Sigmoid colon (tissue), 3 donors: ENCODE measurements around the gene POC1B.

Experiments
- POLR2A ChIP-seq, 2 donors: fragments of 450-650 bp; IDR thresholded peaks; one replicate each; pipeline ENCODE4 v1.6.1; 2016; ENCODE audit warnings: antibody characterized with exemption in 2 of 2, mild to moderate bottlenecking in 2 of 2, moderate library complexity in 2 of 2
- TF ChIP-seq, protein P1 (sequence below), 4 experiments: fragments of 450-650 bp in 3 of 4; fragments of 200-600 bp in 1 of 4; IDR thresholded peaks; one replicate each; pipeline ENCODE4 v1.5.1; 2016 to 2019; ENCODE audit warnings: antibody characterized with exemption in 4 of 4, mild to moderate bottlenecking in 3 of 4, moderate library complexity in 2 of 4

DNA sequence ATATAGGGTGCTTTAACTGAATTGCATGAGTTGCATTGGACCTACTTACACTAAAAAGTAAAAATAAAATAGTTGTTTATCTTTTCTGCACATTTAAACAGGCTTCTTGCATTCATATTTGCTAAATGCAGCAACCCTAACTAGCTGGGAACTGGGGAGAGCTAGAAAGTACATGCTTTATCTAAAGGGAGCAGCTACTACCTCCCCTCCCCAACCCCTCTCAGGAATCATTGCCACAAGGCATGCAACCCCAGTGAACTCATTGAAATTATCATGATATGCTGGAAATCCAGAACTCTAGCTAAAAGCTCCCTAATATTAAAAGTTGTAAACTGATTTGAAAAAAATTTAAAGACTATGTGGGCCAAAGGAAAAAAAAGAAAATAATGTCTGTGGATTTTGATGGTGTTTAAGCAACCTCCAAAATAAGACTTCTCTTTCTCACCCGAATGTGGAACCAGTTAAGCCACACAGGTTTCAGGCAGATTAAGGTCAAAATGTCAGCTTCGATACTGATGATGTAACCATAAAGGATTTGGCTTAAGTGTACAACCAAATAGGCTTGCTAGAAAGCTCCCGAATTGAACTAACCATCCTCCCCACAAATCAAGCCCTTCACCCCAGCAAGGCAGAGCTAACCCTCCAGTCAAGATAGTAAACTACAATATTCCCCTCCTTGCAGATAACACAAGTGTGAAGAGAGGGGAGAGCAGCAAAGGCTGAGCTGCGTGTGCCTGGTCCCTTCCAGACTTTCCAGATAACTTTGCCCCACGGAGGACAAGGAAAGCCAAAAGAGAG is 13.8 kb upstream of the POC1B start:
- no peak for TF ChIP-seq POLR2A (IDR thresholded peaks at IDR 0.05)
- TF ChIP-seq, protein P1, sequence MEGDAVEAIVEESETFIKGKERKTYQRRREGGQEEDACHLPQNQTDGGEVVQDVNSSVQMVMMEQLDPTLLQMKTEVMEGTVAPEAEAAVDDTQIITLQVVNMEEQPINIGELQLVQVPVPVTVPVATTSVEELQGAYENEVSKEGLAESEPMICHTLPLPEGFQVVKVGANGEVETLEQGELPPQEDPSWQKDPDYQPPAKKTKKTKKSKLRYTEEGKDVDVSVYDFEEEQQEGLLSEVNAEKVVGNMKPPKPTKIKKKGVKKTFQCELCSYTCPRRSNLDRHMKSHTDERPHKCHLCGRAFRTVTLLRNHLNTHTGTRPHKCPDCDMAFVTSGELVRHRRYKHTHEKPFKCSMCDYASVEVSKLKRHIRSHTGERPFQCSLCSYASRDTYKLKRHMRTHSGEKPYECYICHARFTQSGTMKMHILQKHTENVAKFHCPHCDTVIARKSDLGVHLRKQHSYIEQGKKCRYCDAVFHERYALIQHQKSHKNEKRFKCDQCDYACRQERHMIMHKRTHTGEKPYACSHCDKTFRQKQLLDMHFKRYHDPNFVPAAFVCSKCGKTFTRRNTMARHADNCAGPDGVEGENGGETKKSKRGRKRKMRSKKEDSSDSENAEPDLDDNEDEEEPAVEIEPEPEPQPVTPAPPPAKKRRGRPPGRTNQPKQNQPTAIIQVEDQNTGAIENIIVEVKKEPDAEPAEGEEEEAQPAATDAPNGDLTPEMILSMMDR (IDR thresholded peaks at IDR 0.05) = no peak
